AG10803 (cell line): ENCODE results near the gene SP110.
"Not testable (repeated sequence)": the region's sequence is repeated elsewhere in the genome, so short reads cannot be mapped to it uniquely, and the experiment has no call there.

Experiments
- DNase-seq: peaks from one replicate; pipeline ENCODE4 v3.0.0; 2010; ENCODE audit warnings: low read depth
- H3K4me3 ChIP-seq: 2 replicates; pipeline ENCODE4 v1.5.1; 2011; ENCODE audit warnings: mild to moderate bottlenecking, low read length, control low read depth
- TF ChIP-seq, protein P1 (sequence below): conservative IDR thresholded peaks from 2 replicates; pipeline ENCODE4 v1.5.1; 2011; ENCODE audit warnings: mild to moderate bottlenecking, low read length, control low read depth, inconsistent platforms

SP110 gene

DNA sequence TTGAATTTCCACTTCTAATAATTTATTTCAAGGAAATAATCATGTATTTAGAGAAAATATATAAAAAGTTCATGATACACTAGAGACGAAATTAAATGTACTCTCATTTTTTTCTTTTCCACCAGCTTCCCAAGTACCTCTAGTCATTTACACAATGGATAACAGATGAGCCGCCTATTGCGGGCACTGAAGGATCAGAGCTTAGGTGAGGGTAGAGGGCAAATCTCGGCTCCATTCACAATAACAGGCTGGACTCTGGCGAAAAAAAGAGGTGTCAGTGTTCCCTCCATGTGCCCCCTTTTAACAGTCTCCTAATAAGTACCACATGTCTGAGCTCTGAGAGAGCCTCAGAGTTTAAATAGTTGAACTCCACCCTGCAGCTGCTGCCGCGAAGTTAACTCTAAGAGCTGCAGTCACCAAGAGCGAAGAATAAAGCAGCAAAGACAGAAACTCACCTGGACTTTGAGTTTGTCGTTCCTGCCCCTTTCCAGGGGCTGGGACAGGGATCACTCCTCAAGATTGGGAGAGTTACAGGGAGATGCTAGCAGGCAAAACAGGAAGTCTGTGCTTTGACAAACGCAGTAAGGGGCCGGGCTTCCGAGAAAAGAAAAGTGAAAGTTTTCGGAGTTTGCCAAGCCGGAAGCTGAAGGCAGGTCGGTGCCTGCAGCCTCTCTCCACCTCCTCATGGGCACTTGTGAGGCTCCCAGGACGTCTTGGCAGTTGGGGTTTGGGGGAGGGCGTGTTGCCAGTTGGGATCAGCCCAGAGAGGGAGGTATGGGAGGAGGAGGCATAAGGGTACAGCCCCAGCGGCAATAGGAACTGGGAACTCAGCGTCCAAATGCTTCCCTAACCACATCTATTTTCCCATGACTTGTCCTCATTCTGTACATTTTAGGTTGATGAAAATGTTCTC, at the start of gene SP110:
Gene SP110 (minus strand): TSS at position 566 of the 913 bp plus-strand sequence. CDS start 3,057 bp downstream, outside the sequence.
- peak within 1 kb of the TSS; percentile 87 for H3K4me3 ChIP-seq
- TF ChIP-seq, protein P1, sequence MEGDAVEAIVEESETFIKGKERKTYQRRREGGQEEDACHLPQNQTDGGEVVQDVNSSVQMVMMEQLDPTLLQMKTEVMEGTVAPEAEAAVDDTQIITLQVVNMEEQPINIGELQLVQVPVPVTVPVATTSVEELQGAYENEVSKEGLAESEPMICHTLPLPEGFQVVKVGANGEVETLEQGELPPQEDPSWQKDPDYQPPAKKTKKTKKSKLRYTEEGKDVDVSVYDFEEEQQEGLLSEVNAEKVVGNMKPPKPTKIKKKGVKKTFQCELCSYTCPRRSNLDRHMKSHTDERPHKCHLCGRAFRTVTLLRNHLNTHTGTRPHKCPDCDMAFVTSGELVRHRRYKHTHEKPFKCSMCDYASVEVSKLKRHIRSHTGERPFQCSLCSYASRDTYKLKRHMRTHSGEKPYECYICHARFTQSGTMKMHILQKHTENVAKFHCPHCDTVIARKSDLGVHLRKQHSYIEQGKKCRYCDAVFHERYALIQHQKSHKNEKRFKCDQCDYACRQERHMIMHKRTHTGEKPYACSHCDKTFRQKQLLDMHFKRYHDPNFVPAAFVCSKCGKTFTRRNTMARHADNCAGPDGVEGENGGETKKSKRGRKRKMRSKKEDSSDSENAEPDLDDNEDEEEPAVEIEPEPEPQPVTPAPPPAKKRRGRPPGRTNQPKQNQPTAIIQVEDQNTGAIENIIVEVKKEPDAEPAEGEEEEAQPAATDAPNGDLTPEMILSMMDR: no peak
- DNase-seq: peak; percentile 85

DNA sequence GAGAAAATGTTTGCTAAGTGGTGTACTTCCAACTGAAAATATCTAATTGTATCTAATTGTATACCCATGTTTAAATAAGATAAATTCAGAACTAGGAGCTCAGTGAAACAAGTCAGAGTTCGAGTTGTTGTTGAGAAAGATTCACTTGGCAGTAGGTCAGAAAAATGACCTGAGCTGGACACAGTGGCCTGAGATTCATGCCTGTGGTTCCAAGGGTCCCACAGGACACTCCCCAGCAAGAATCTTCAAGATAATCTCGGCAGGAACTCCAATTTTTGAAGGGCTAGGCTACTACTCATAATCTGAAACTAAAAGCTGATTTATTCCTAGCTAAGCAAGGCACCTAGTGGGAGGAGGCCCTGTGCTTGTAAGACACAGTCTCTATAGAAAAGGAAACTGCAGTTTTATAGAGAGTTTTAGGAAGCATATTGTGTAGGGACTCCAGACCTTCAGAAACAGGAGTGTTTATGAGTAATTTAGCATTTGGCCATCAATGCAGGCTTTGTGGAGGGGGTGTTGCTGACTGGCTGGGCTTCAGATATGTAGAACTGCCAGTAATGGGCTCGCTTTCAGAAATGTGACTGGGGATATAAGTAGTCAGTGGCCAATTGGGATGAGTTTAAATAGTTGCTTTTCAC, 48.9 kb upstream of the SP110 start:
- no peak for DNase-seq
- TF ChIP-seq, protein P1: no peak
- no peak overlapping the region for H3K4me3 ChIP-seq

DNA sequence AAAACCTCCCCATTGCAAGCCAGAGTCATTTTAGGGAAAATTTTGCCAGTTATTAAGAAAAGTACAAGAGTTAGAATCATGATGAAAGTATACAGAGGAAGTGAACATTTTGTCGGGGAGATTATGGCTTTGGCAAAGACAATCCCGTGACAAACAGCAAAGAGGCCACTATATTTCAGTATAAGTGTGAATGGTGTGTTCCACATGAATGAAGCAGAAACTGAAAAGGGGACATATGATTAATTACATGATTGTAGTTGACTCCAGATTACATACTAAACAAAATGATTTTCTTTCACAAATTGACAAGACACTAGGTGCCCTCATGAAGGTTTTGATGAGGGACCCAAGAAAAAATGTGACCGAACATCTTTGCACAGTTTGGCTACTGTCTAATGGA, 47.8 kb upstream of the SP110 start:
- TF ChIP-seq, protein P1: no peak
- no peak overlapping the region for H3K4me3 ChIP-seq
- DNase-seq: no peak

DNA sequence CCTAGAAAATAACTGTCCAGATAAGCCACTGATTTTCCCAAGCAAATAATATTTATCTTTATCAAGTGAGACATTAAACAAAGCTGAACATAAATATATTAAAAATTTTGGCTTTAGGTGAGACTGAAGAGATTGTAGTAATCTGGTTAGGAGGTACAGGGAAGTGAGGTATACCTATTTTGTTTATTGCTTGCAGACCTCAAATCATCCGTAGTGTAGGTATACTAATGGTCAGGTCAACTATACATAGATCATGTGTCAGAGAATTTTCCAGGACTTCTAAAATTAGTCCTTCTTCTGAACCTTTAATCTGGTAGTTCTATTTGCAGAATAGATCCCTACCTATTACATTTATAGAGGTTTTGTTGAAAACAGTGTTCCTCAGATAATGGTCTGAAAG, 47.3 kb upstream of the SP110 start:
- TF ChIP-seq, protein P1: no peak
- no peak overlapping the region for H3K4me3 ChIP-seq
- DNase-seq: no peak

DNA sequence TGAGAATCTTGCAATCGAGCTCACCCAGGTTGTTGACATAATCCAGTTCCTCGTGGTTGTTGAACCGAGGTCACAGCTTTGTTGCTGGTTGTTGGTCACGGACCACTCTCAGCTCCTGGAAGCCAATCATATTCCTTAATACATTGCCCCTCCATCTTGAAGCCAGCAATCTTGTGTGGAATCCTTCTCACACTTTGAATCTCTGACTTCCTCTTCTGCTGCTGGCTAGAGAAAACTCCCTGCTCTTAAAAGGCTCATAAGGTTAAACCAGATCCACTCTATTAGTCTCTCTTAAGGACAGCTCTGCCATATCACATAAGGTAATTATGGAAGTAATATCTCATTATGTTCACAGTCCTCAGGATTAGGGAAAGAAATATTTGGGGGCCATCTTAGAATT, 46.9 kb upstream of the SP110 start:
- H3K4me3 ChIP-seq: no peak overlapping the region
- TF ChIP-seq, protein P1: no peak
- DNase-seq: no peak

DNA sequence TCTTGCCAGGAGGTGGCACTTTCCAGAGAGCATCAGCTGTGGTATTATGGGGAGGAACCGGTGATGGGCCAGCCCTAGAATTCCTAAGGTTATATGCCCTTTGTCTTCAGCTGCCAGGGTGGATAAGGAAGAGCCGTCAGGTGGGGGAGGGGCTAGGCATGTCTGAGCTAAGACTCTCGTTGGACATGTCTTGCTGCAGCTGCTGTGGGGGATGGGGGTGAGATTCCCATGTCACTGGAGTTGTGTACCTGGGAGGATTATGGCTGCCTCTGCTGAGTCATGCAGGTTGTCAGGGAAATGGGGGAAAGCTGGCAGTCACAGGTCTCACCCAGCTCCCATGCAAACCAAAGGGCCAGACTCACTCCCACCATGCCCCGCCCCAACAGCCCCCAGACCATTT, 45.2 kb upstream of the SP110 start:
- not testable (repeated sequence) for H3K4me3 ChIP-seq, DNase-seq

DNA sequence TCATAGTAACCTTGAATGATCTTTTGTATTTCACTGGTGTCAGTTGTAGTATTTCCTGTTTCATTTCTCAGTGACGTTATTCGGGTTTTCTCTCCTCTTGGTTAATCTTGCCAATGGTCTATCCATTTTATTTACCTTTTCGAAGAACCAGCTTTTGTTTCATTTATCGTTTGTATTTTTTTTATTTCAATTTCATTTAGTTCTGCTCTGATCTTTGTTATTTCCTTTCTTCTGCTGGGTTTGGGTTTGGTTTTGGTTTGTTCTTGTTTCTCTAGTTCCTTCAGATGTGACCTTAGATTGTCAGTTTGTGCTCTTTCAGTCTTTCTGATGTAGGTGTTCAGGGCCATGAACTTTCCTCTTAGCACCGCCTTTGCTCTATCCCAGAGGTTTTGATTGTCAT, 42.5 kb upstream of the SP110 start:
- no peak overlapping the region for H3K4me3 ChIP-seq
- no peak for DNase-seq
- TF ChIP-seq, protein P1: no peak
